Measurements from ENCODE around the gene ERG.

The ERG gene

DNA sequence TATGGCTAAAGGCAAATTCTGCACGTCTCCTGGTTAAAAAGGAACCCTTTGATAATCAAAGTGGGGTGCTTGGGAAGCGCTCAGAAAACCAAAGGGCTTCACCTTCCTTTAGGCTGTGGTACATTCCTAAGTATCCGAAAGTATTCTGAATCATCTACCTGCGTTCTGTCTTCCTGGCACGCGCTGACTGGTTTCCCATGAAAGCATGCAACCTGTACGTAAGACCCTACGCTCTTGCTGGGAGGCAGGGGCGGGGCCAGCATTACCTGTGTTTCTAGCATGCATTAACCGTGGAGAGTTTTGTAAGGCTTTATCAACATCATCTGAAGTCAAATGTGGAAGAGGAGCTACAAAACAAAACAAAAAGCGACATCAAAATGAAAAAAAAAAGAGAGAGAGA lies 96.0 kb downstream of the ERG start:
- H3K4me1 ChIP-seq (ENCODE audit: control insufficient read depth in 1 of 2, insufficient read depth in 2 of 2, low read length in 2 of 2), result no peaks in the 10 kb centered on the region
- no peak overlapping the region for H3K27ac ChIP-seq (ENCODE audit: low read length)
- no peaks in the 10 kb centered on the region for H3K9me3 ChIP-seq (ENCODE audit: control insufficient read depth in 1 of 2, low read length in 2 of 2)
- H3K36me3 ChIP-seq (ENCODE audit: control insufficient read depth in 1 of 2, insufficient read depth in 2 of 2, low read length in 2 of 2), result no peaks in the 10 kb centered on the region
- no peak overlapping the region for H3K4me3 ChIP-seq (ENCODE audit: low read depth in 1 of 2, low read length in 2 of 2)
- H3K27me3 ChIP-seq (ENCODE audit: low read depth, low read length), result no peaks in the 10 kb centered on the region

DNA sequence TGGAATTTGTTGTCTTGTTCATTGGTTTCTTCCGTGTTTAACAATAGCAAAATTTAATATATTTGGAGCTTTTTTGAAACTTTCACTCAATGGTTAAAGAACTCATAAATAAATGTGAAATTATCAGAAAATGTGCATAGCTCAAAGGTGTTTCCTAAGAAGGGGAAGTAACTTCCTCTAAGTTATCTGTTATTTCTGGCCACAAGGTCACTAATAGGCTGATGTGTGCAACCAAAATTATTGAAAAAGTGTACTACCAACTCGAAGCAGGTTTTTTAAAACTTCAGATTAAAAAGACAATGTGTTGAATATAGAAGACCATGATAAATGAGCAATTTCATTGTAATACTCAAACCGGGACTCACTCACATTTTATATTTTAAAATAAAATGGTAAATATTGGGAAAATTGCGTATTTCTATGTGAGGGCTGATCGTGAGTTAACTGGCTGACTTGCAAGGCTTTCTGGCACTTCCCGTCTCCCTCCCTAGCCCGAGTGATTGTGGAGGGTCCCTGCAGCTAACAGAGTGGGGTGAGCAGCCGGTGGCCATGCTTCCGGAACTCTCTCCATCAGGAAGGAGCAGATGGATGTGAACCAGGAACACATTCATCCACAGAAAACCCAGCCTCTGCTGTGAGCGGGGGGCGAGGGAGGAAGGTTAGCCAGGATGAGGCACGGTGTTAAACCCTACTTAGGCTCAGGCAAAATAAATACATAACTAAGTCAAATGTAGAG lies 96.9 kb downstream of the ERG start:
- H3K27me3 ChIP-seq (ENCODE audit: low read depth, low read length), result no peaks in the 10 kb centered on the region
- no peaks in the 10 kb centered on the region for H3K9me3 ChIP-seq (ENCODE audit: control insufficient read depth in 1 of 2, low read length in 2 of 2)
- H3K4me1 ChIP-seq (ENCODE audit: control insufficient read depth in 1 of 2, insufficient read depth in 2 of 2, low read length in 2 of 2), result no peaks in the 10 kb centered on the region
- H3K36me3 ChIP-seq (ENCODE audit: control insufficient read depth in 1 of 2, insufficient read depth in 2 of 2, low read length in 2 of 2), result no peaks in the 10 kb centered on the region
- H3K27ac ChIP-seq (ENCODE audit: low read length), result no peak overlapping the region
- H3K4me3 ChIP-seq (ENCODE audit: low read depth in 1 of 2, low read length in 2 of 2), result no peak overlapping the region

DNA sequence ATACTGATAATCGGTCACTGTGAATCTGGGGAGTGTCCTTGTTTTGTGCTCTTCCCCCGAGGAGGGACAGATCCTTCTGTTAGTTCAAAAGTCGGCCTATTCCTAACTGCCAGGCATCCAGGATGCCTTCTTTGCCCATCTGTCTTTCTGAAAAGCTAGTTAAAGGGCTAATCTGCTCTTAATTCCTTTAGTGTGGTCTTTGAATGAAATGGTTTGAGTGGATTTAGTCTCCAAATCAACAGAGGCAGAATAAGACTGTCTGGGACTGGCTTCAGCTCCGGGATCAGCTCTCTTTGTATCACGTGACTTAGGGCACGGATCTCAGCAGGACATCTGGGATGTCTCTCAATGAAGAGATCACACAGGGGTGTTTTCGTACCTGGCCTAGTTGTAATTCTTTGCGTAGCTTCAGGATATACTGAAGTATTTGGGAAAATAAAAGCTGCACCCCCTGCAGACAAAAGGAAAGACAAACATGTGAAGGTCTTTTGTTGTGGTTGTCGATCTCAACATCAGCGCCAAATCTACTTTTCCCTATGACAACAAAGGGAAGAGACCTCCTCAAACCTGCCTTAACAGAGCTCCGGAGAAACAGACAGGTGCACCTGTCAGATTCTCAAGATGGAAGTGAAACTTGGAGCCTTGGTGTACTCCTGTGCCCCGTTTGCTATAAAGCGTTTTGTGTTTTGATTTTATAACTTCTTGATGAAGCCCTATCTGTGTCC lies 97.9 kb downstream of the ERG start:
- Histone ChIP-seq H3K9me3 (ENCODE audit: control insufficient read depth in 1 of 2, low read length in 2 of 2) (no peaks in the 10 kb centered on the region), H3K36me3 (ENCODE audit: control insufficient read depth in 1 of 2, insufficient read depth in 2 of 2, low read length in 2 of 2) (no peaks in the 10 kb centered on the region), H3K27ac (ENCODE audit: low read length) (no peak overlapping the region)

DNA sequence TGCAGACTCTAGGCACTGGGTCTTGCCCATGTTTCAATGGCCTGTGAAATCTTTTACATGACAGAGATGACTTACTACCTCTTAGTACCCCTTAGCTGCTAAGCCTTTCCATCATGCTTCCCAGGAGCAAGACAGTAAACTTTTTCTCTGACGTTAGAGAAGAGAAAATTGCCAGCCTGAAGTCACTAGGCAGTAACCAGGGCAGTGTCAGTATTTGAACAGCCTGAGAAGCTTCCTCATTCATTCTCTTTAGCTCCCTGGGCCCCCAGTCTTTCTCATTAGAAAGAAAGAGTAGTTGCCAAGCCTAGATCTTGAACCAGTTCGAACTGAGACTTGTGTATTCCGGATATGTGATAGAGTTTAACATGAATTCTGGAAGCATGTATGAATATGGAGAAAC lies 99.2 kb downstream of the ERG start:
- no peaks in the 10 kb centered on the region for H3K36me3 ChIP-seq (ENCODE audit: control insufficient read depth in 1 of 2, insufficient read depth in 2 of 2, low read length in 2 of 2)

More for the DNA sequence above, 97.9 kb downstream of the ERG start:
- Histone ChIP-seq H3K27me3 (ENCODE audit: low read depth, low read length) (no peaks in the 10 kb centered on the region), H3K4me3 (ENCODE audit: low read depth in 1 of 2, low read length in 2 of 2) (no peak overlapping the region), H3K4me1 (ENCODE audit: control insufficient read depth in 1 of 2, insufficient read depth in 2 of 2, low read length in 2 of 2) (no peaks in the 10 kb centered on the region)

DNA sequence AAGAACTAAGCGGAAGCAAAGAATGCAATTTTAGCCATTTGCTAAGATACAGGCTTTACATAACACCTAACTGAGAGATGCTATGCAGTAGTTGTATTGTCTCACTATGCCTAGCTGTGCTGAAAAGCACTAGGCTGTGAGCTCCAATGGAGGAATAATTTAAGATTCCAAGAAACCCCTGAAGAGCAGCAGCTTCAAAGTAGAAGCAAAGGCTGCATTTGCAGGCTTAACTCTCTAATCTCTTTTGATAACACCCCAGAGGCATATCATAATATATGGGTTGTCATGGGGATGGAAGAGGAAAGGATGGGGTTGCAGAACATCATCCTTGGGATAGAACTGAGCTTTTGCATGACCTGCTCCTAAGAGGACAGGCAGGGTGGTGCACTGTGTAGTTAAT lies 102.0 kb downstream of the ERG start:
- no peak overlapping the region for H3K27ac ChIP-seq (ENCODE audit: low read length)
- H3K36me3 ChIP-seq (ENCODE audit: control insufficient read depth in 1 of 2, insufficient read depth in 2 of 2, low read length in 2 of 2), result no peaks in the 10 kb centered on the region
- H3K4me3 ChIP-seq (ENCODE audit: low read depth in 1 of 2, low read length in 2 of 2), result no peak overlapping the region
- no peaks in the 10 kb centered on the region for H3K9me3 ChIP-seq (ENCODE audit: control insufficient read depth in 1 of 2, low read length in 2 of 2)
- no peaks in the 10 kb centered on the region for H3K27me3 ChIP-seq (ENCODE audit: low read depth, low read length)
- no peaks in the 10 kb centered on the region for H3K4me1 ChIP-seq (ENCODE audit: control insufficient read depth in 1 of 2, insufficient read depth in 2 of 2, low read length in 2 of 2)

More for the DNA sequence above, 99.2 kb downstream of the ERG start:
- Histone ChIP-seq H3K27me3 (ENCODE audit: low read depth, low read length) (no peaks in the 10 kb centered on the region), H3K4me1 (ENCODE audit: control insufficient read depth in 1 of 2, insufficient read depth in 2 of 2, low read length in 2 of 2) (no peaks in the 10 kb centered on the region), H3K4me3 (ENCODE audit: low read depth in 1 of 2, low read length in 2 of 2) (no peak overlapping the region), H3K9me3 (ENCODE audit: control insufficient read depth in 1 of 2, low read length in 2 of 2) (no peaks in the 10 kb centered on the region), H3K27ac (ENCODE audit: low read length) (no peak overlapping the region)

DNA sequence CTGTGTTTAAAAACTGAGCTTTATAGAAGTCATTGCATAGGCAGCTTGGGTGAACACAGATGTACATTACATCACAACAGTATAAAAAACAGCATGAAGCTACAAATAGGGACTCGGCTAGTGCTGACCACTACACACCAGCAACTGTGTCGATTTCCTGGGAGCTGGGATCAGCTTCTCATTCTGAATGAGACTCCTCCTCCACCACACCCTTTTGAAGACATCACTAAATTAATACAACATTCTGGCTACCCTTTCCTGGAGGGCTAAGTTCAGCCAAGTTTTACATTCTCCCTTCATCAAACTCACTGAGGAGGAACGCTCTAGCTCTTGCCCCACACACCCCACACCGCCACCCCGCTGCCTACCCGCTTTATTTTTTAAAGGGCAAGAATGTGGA lies 102.7 kb downstream of the ERG start:
- Histone ChIP-seq H3K4me3 (ENCODE audit: low read depth in 1 of 2, low read length in 2 of 2) (no peak overlapping the region), H3K27ac (ENCODE audit: low read length) (no peak overlapping the region), H3K9me3 (ENCODE audit: control insufficient read depth in 1 of 2, low read length in 2 of 2) (no peaks in the 10 kb centered on the region), H3K27me3 (ENCODE audit: low read depth, low read length) (no peaks in the 10 kb centered on the region), H3K4me1 (ENCODE audit: control insufficient read depth in 1 of 2, insufficient read depth in 2 of 2, low read length in 2 of 2) (no peaks in the 10 kb centered on the region), H3K36me3 (ENCODE audit: control insufficient read depth in 1 of 2, insufficient read depth in 2 of 2, low read length in 2 of 2) (no peaks in the 10 kb centered on the region)

DNA sequence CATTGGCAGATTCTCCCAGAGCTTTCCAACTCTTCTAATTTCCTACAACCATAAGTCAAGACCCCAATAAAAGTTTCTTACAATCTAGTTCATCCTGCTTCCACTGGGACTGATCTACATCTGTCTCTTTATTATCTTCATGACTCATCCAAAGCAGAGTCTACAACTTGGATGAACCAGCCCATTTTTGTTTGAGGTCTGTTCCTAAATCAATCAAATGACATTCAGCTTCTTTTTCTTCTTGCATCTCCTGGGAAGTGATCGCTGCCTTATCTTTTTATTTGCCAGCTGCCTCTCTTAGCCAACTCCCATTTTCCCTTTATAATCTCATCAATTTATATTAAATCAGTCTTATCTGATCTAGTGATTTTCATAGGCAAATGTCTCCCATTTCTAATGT lies 105.6 kb downstream of the ERG start:
- no peak overlapping the region for H3K27ac ChIP-seq (ENCODE audit: low read length)

DNA sequence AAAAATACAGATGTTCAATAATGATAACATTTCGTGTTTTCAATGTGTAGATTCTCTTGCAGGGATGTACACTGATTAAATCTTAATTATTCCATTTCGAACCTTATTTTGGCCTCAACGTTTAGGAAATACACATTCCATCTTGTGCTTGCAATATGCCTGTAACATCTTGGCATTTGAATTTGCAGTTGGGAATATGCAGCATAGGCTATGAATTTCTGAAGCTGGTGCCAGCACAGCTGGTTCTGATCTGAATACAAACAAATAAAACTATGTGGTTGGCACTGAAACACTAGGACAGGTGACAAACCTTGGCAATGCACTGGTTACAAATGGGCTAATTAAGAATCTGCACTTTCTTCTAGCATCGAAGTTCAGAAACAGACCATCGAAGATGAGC lies 108.4 kb downstream of the ERG start:
- Histone ChIP-seq H3K27ac (ENCODE audit: low read length) (no peak overlapping the region), H3K4me1 (ENCODE audit: control insufficient read depth in 1 of 2, insufficient read depth in 2 of 2, low read length in 2 of 2) (no peaks in the 10 kb centered on the region), H3K9me3 (ENCODE audit: control insufficient read depth in 1 of 2, low read length in 2 of 2) (no peaks in the 10 kb centered on the region), H3K4me3 (ENCODE audit: low read depth in 1 of 2, low read length in 2 of 2) (no peak overlapping the region), H3K36me3 (ENCODE audit: control insufficient read depth in 1 of 2, insufficient read depth in 2 of 2, low read length in 2 of 2) (no peaks in the 10 kb centered on the region), H3K27me3 (ENCODE audit: low read depth, low read length) (no peaks in the 10 kb centered on the region)

More for the DNA sequence above, 105.6 kb downstream of the ERG start:
- H3K4me3 ChIP-seq (ENCODE audit: low read depth in 1 of 2, low read length in 2 of 2), result no peak overlapping the region
- no peaks in the 10 kb centered on the region for H3K9me3 ChIP-seq (ENCODE audit: control insufficient read depth in 1 of 2, low read length in 2 of 2)
- no peaks in the 10 kb centered on the region for H3K27me3 ChIP-seq (ENCODE audit: low read depth, low read length)
- H3K4me1 ChIP-seq (ENCODE audit: control insufficient read depth in 1 of 2, insufficient read depth in 2 of 2, low read length in 2 of 2), result no peaks in the 10 kb centered on the region
- no peaks in the 10 kb centered on the region for H3K36me3 ChIP-seq (ENCODE audit: control insufficient read depth in 1 of 2, insufficient read depth in 2 of 2, low read length in 2 of 2)

DNA sequence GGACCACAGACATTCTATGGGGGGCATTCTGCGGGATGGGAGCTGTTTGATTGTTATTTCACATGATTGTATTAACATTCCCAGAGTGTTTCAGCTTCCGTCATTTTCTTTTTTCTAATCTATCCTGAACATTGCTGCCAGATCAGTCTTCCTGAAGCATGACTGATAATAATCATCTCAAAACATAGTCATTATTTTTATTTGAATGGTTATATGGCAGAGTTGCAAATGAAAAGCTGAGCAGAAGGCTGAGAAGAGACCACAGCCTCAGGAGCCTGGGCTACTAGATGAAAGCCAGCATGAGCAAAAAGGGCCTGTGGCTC lies 109.0 kb downstream of the ERG start:
- Histone ChIP-seq H3K36me3 (ENCODE audit: control insufficient read depth in 1 of 2, insufficient read depth in 2 of 2, low read length in 2 of 2) (no peaks in the 10 kb centered on the region), H3K27ac (ENCODE audit: low read length) (no peak overlapping the region), H3K9me3 (ENCODE audit: control insufficient read depth in 1 of 2, low read length in 2 of 2) (no peaks in the 10 kb centered on the region), H3K4me1 (ENCODE audit: control insufficient read depth in 1 of 2, insufficient read depth in 2 of 2, low read length in 2 of 2) (no peaks in the 10 kb centered on the region), H3K4me3 (ENCODE audit: low read depth in 1 of 2, low read length in 2 of 2) (no peak overlapping the region), H3K27me3 (ENCODE audit: low read depth, low read length) (no peaks in the 10 kb centered on the region)

DNA sequence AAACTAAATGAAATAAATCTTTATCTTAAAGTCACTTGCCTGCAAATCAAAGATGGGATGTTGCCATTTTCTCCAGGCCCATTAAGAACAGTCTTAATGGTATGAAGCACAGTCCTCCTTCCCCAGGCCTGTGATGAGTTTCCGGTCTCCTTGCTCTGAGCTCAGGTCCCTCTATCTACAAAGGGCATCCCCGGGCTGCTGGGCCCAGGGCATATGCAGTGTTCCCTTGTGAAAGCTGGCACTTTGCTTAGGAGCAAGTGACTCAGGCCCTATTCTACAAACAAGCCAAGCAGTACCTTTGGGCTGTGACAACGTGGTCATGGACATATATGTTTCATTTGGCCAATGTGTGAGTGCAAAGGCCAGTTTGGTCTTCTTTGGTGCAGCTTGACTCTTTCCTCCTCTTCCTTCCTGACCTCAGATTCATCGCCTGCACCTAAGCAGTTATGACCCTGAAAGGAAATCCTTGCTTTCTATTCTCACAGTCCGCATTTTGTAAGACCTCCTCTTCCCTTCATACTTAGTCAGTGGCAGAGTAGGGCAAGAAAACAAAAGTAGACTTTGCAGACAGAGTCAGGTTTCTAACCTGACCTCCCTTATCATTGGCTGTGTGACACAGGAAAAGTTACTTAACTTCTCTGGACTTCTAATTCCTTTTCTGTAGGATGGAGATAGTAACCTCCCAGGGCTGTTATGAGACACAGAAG lies 109.5 kb downstream of the ERG start:
- Histone ChIP-seq H3K9me3 (ENCODE audit: control insufficient read depth in 1 of 2, low read length in 2 of 2) (no peaks in the 10 kb centered on the region), H3K4me3 (ENCODE audit: low read depth in 1 of 2, low read length in 2 of 2) (no peak overlapping the region), H3K36me3 (ENCODE audit: control insufficient read depth in 1 of 2, insufficient read depth in 2 of 2, low read length in 2 of 2) (no peaks in the 10 kb centered on the region), H3K27me3 (ENCODE audit: low read depth, low read length) (no peaks in the 10 kb centered on the region), H3K27ac (ENCODE audit: low read length) (no peak overlapping the region), H3K4me1 (ENCODE audit: control insufficient read depth in 1 of 2, insufficient read depth in 2 of 2, low read length in 2 of 2) (peaks cover 0 to 3% of the 10 kb centered on the region in 2 donors)

DNA sequence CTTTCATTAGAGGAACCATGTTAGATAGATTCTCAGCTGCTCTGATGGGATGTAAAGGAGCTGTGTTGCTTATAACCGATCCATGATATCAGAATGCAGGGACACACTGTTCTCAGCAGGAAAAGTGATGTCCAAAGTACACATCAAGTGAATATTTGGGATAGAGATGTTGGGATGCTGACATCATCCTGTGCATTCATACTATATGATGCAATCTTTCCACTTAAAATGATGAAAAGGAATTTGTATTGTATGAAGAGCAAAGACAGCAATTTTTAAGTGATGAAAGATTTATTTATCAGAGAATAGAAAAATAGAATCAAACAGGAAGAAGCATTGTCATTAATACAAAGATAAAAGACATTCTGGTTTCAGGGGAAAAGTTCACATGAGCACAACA lies 110.1 kb downstream of the ERG start:
- peaks cover 0 to 3% of the 10 kb centered on the region in 2 donors for H3K4me1 ChIP-seq (ENCODE audit: control insufficient read depth in 1 of 2, insufficient read depth in 2 of 2, low read length in 2 of 2)

More for the DNA sequence above, 110.1 kb downstream of the ERG start:
- Histone ChIP-seq H3K27ac (ENCODE audit: low read length) (no peak overlapping the region), H3K36me3 (ENCODE audit: control insufficient read depth in 1 of 2, insufficient read depth in 2 of 2, low read length in 2 of 2) (no peaks in the 10 kb centered on the region), H3K27me3 (ENCODE audit: low read depth, low read length) (no peaks in the 10 kb centered on the region), H3K4me3 (ENCODE audit: low read depth in 1 of 2, low read length in 2 of 2) (no peak overlapping the region), H3K9me3 (ENCODE audit: control insufficient read depth in 1 of 2, low read length in 2 of 2) (no peaks in the 10 kb centered on the region)

Data from muscle layer of duodenum (tissue), 2 donors.